ENCODE data around the gene SAC3D1.

The SAC3D1 gene

GRCh38 chr11:65026810-65027209 lies 14.2 kb upstream of the SAC3D1 start:
- DNase-seq (ENCODE audit: low read depth) = no peak

- peak; percentile 86 for DNase-seq (ENCODE audit: low read depth)
Observed at GRCh38 chr11:65027213-65028067, 13.6 kb upstream of the SAC3D1 start, which contains the start of gene SNX15. Gene SNX15, plus strand, starts transcription at chr11:65027439. Its CDS starts 99 bp downstream, at chr11:65027538.

- no peak for DNase-seq (ENCODE audit: low read depth)
Observed at GRCh38 chr11:65032216-65032615, 8.8 kb upstream of the SAC3D1 start.

- no peak for DNase-seq (ENCODE audit: low read depth)
Observed at GRCh38 chr11:65034423-65034822, 6.6 kb upstream of the SAC3D1 start.

- no peak for DNase-seq (ENCODE audit: low read depth)
Observed at GRCh38 chr11:65035579-65035978, 5.4 kb upstream of the SAC3D1 start.

- no peak for DNase-seq (ENCODE audit: low read depth)
Observed at GRCh38 chr11:65036931-65037330, 4.1 kb upstream of the SAC3D1 start.

- no peak for DNase-seq (ENCODE audit: low read depth)
Observed at GRCh38 chr11:65040520-65040846, 527 bp upstream of the SAC3D1 start.

- DNase-seq (ENCODE audit: low read depth) = no peak
Observed at GRCh38 chr11:65042891-65043290, 1.9 kb downstream of the SAC3D1 start.

- no peak for DNase-seq (ENCODE audit: low read depth)
Observed at GRCh38 chr11:65043881-65044501, 3.0 kb downstream of the SAC3D1 start.

- DNase-seq (ENCODE audit: low read depth) = no peak
Observed at GRCh38 chr11:65045061-65045460, 4.1 kb downstream of the SAC3D1 start.

GRCh38 chr11:65045728-65046127 lies 4.7 kb downstream of the SAC3D1 start:
- no peak for DNase-seq (ENCODE audit: low read depth)

- no peak for DNase-seq (ENCODE audit: low read depth)
Observed at GRCh38 chr11:65047581-65048422, 6.8 kb downstream of the SAC3D1 start.

GRCh38 chr11:65051398-65051858 lies 10.4 kb downstream of the SAC3D1 start:
- no peak for DNase-seq (ENCODE audit: low read depth)

- peak; percentile 20 for DNase-seq (ENCODE audit: low read depth)
Observed at GRCh38 chr11:65053827-65054508, 13.0 kb downstream of the SAC3D1 start.

- DNase-seq (ENCODE audit: low read depth) = no peak
Observed at GRCh38 chr11:65055538-65055937, 14.5 kb downstream of the SAC3D1 start.

GRCh38 chr11:65056999-65057398 lies 16.0 kb downstream of the SAC3D1 start:
- no peak for DNase-seq (ENCODE audit: low read depth)

- DNase-seq (ENCODE audit: low read depth) = no peak
Observed at GRCh38 chr11:65057526-65057925, 16.5 kb downstream of the SAC3D1 start.

GRCh38 chr11:65058012-65058411 lies 17.0 kb downstream of the SAC3D1 start:
- no peak for DNase-seq (ENCODE audit: low read depth)

- no peak for DNase-seq (ENCODE audit: low read depth)
Observed at GRCh38 chr11:65058419-65059054, 17.5 kb downstream of the SAC3D1 start, which contains the start of gene NAALADL1. Gene NAALADL1, minus strand, starts transcription at chr11:65058553. Its CDS starts 32 bp downstream, at chr11:65058521.

- DNase-seq (ENCODE audit: low read depth) = no peak
Observed at GRCh38 chr11:65059523-65059922, 18.5 kb downstream of the SAC3D1 start.
